Measurements from ENCODE around the gene PRKCZ.
A peak's percentile ranks its signal among the peaks of the same experiment; 100 is the strongest.

The PRKCZ gene

GRCh38 chr1:2195785-2196184 is 145.6 kb downstream of the PRKCZ start:
- Histone ChIP-seq H3K36me3 (replicated peaks) (no peaks in the 10 kb centered on the region), H3K27ac (no peak overlapping the region), H3K27me3 (replicated peaks) (no peaks in the 10 kb centered on the region), H3K4me3 (ENCODE audit: low read depth, low read length) (no peak overlapping the region)
- no peak for TF ChIP-seq CTCF (IDR thresholded peaks at IDR 0.05; ENCODE audit: low read depth, low read length, missing control alignments)
- no peak for DNase-seq
- in situ Hi-C loops (cut with HindIII; ENCODE audit: low pct_ligation_motif_present, low sequenced_read_pairs) = loop anchor here (10.0 kb wide), 1 partner anchor 159 kb away; no protein-coding TSS in a partner anchor

DNA sequence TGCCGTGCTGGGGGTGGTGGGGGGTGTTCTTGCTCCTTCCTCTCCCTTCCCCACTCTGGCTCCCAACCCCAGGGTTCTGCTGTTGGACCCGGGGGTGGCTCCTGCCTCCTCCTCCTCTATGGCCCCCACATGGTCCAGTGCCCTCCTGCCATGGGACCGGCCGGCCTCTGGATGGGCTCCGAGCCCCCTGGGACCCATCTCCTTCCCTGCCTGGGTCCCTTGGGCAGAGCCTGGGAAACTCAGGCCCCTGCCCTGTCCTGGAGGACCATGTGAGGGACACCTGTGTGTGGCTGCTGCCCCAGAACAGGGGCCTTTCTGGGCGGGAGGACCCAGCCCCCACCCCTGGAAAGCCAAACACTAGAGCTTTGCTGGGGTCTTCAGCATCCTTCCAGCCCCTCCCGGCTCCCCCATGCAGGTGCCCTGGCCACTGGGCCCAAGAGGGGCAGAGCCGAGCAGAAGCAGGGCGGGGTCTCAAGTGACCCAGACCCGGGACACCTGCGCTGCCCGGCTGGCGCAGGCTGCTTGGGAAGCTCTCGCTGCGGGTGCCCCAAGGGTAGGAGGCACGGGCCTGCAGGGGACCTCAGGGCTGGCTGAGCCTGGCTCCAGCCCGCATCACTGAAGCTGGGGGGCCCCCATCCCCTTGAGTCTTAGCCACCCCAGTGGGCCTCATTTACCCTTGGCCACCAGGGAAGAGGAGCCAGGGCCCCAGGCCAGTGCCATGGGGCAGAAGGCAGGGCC is 146.9 kb downstream of the PRKCZ start:
- Histone ChIP-seq H3K4me3 (ENCODE audit: low read depth, low read length) (no peak overlapping the region), H3K27ac (no peak overlapping the region), H3K27me3 (replicated peaks) (no peaks in the 10 kb centered on the region), H3K36me3 (replicated peaks) (no peaks in the 10 kb centered on the region)
- DNase-seq = no peak
- TF ChIP-seq CTCF (IDR thresholded peaks at IDR 0.05; ENCODE audit: low read depth, low read length, missing control alignments) = no peak
- in situ Hi-C loops (cut with HindIII; ENCODE audit: low pct_ligation_motif_present, low sequenced_read_pairs) = loop anchor here (10.0 kb wide), 1 partner anchor 158 kb away; no protein-coding TSS in a partner anchor

DNA sequence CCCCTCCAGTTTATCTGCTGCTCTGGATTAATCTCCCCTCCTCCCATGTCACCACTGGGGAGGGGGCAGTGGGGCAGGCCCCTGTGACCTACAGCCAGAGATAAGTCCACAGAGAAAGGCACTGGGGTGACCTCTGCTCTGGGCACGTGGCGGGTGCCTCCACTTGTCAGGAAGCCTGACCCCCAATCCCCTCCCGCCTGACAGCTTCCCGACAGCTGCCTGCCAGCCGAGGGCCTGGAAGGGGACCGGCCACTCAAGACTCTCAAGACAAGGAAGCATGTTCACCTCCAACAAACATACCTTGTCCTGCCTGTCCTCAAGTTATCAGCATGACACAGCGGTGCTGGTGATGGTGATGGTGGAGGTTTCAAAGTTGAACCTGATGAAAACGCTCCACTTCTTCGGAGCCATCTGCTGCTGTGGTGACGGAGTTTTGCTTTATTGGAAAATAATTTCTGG is 147.5 kb downstream of the PRKCZ start:
- no peaks in the 10 kb centered on the region for H3K36me3 ChIP-seq (replicated peaks)
- DNase-seq = no peak
- TF ChIP-seq CTCF (IDR thresholded peaks at IDR 0.05; ENCODE audit: low read depth, low read length, missing control alignments) = no peak
- in situ Hi-C loops (cut with HindIII; ENCODE audit: low pct_ligation_motif_present, low sequenced_read_pairs) = loop anchor here (10.0 kb wide), 1 partner anchor 157 kb away; no protein-coding TSS in a partner anchor
- H3K27ac ChIP-seq = no peak overlapping the region
- H3K27me3 ChIP-seq (replicated peaks) = no peaks in the 10 kb centered on the region
- no peak overlapping the region for H3K4me3 ChIP-seq (ENCODE audit: low read depth, low read length)

GRCh38 chr1:2198571-2198970 is 148.4 kb downstream of the PRKCZ start:
- Histone ChIP-seq H3K27me3 (replicated peaks) (no peaks in the 10 kb centered on the region), H3K36me3 (replicated peaks) (no peaks in the 10 kb centered on the region), H3K4me3 (ENCODE audit: low read depth, low read length) (no peak overlapping the region), H3K27ac (peak overlapping the region; percentile 37)
- TF ChIP-seq CTCF (IDR thresholded peaks at IDR 0.05; ENCODE audit: low read depth, low read length, missing control alignments) = no peak
- DNase-seq = no peak
- in situ Hi-C loops (cut with HindIII; ENCODE audit: low pct_ligation_motif_present, low sequenced_read_pairs) = loop anchor here (10.0 kb wide), 1 partner anchor 156 kb away; no protein-coding TSS in a partner anchor

GRCh38 chr1:2199042-2199810 is 149.0 kb downstream of the PRKCZ start:
- H3K27me3 ChIP-seq (replicated peaks) = no peaks in the 10 kb centered on the region
- peak; percentile 86 for DNase-seq
- in situ Hi-C loops (cut with HindIII; ENCODE audit: low pct_ligation_motif_present, low sequenced_read_pairs) = loop anchor here (10.0 kb wide), 1 partner anchor 156 kb away; no protein-coding TSS in a partner anchor
- peak; percentile 29 for TF ChIP-seq CTCF (IDR thresholded peaks at IDR 0.05; ENCODE audit: low read depth, low read length, missing control alignments)
- peak overlapping the region; percentile 63 for H3K4me3 ChIP-seq (ENCODE audit: low read depth, low read length)
- H3K27ac ChIP-seq = peak overlapping the region; percentile 37
- no peaks in the 10 kb centered on the region for H3K36me3 ChIP-seq (replicated peaks)

All from brain microvascular endothelial cell (primary cell).